ENCODE data around the gene KCND3. TPM values are rescaled to one million over a fixed set of nuclear protein-coding genes. Genes with fewer than 3 reads are reported as not detected.

The KCND3 gene
- polyA plus RNA-seq, 1 donor (not counting 4 experiments of a cell fraction or from before 2014, with no cell fraction given), result 0.21 TPM

GRCh38 chr1:111863401-111863800, 126.1 kb downstream of the KCND3 start:
- H3K9me1 ChIP-seq (ENCODE audit: control insufficient read depth, extremely low read depth, insufficient read depth, low read length), result no peaks in the 10 kb centered on the region
- no peak overlapping the region for H3K27ac ChIP-seq (ENCODE audit: control insufficient read depth, insufficient read depth, low read length)
- H3K79me2 ChIP-seq (ENCODE audit: control insufficient read depth, insufficient read depth, low read length), result no peaks in the 10 kb centered on the region
- no peak for FAIRE-seq
- TF ChIP-seq CTCF (optimal IDR thresholded peaks at IDR 0.05 in 1 of 3, IDR thresholded peaks at IDR 0.05 in 1 of 3, conservative IDR thresholded peaks at IDR 0.05 in 1 of 3; ENCODE audit: extremely low read depth in 1 of 3, insufficient read depth in 2 of 3, low read length in 3 of 3), result no peak
- no peak for TF ChIP-seq EZH2 (IDR thresholded peaks at IDR 0.05; ENCODE audit: low read length)
- H2AFZ ChIP-seq (ENCODE audit: control insufficient read depth, low read length), result no peak overlapping the region
- no peaks in the 10 kb centered on the region for H3K36me3 ChIP-seq (ENCODE audit: control insufficient read depth in 2 of 2, extremely low read depth in 1 of 2, insufficient read depth in 2 of 2, low read length in 2 of 2)
- H4K20me1 ChIP-seq (ENCODE audit: control insufficient read depth, extremely low read depth, insufficient read depth, low read length), result no peaks in the 10 kb centered on the region
- H3K27me3 ChIP-seq (ENCODE audit: control insufficient read depth, extremely low read depth, insufficient read depth, low read length), result no peaks in the 10 kb centered on the region
- no peaks in the 10 kb centered on the region for H3K9me3 ChIP-seq (ENCODE audit: control insufficient read depth, low read depth, low read length)
- dilution Hi-C loops (cut with MboI; ENCODE audit: extremely low pct_ligation_motif_present, low sequenced_read_pairs), result no loop called here
- H3K4me2 ChIP-seq (ENCODE audit: control insufficient read depth, extremely low read depth, insufficient read depth, low read depth, low read length), result no peak overlapping the region
- no peaks in the 10 kb centered on the region for H3K4me1 ChIP-seq (ENCODE audit: control insufficient read depth, extremely low read depth, insufficient read depth, low read length)
- no peak overlapping the region for H3K9ac ChIP-seq (ENCODE audit: control insufficient read depth, extremely low read depth, insufficient read depth, low read length)
- DNase-seq (ENCODE audit: low read depth, low spot score), result no peak
- H3K4me3 ChIP-seq (ENCODE audit: control insufficient read depth in 2 of 3, extremely low read depth in 1 of 3, insufficient read depth in 2 of 3, low read depth in 1 of 3, low read length in 3 of 3), result no peak overlapping the region

GRCh38 chr1:111862599-111862998, 126.9 kb downstream of the KCND3 start:
- no peak for TF ChIP-seq EZH2 (IDR thresholded peaks at IDR 0.05; ENCODE audit: low read length)
- TF ChIP-seq CTCF (optimal IDR thresholded peaks at IDR 0.05 in 1 of 3, IDR thresholded peaks at IDR 0.05 in 1 of 3, conservative IDR thresholded peaks at IDR 0.05 in 1 of 3; ENCODE audit: extremely low read depth in 1 of 3, insufficient read depth in 2 of 3, low read length in 3 of 3), result no peak

More at GRCh38 chr1:111862599-111862998, 126.9 kb downstream of the KCND3 start:
- Histone ChIP-seq H2AFZ (ENCODE audit: control insufficient read depth, low read length) (no peak overlapping the region), H3K4me2 (ENCODE audit: control insufficient read depth, extremely low read depth, insufficient read depth, low read depth, low read length) (no peak overlapping the region), H3K27me3 (ENCODE audit: control insufficient read depth, extremely low read depth, insufficient read depth, low read length) (no peaks in the 10 kb centered on the region), H3K9me3 (ENCODE audit: control insufficient read depth, low read depth, low read length) (no peaks in the 10 kb centered on the region), H3K9ac (ENCODE audit: control insufficient read depth, extremely low read depth, insufficient read depth, low read length) (no peak overlapping the region), H3K27ac (ENCODE audit: control insufficient read depth, insufficient read depth, low read length) (no peak overlapping the region), H3K79me2 (ENCODE audit: control insufficient read depth, insufficient read depth, low read length) (no peaks in the 10 kb centered on the region), H4K20me1 (ENCODE audit: control insufficient read depth, extremely low read depth, insufficient read depth, low read length) (no peaks in the 10 kb centered on the region), H3K4me1 (ENCODE audit: control insufficient read depth, extremely low read depth, insufficient read depth, low read length) (no peaks in the 10 kb centered on the region), H3K4me3 (ENCODE audit: control insufficient read depth in 2 of 3, extremely low read depth in 1 of 3, insufficient read depth in 2 of 3, low read depth in 1 of 3, low read length in 3 of 3) (no peak overlapping the region), H3K9me1 (ENCODE audit: control insufficient read depth, extremely low read depth, insufficient read depth, low read length) (no peaks in the 10 kb centered on the region), H3K36me3 (ENCODE audit: control insufficient read depth in 2 of 2, extremely low read depth in 1 of 2, insufficient read depth in 2 of 2, low read length in 2 of 2) (no peaks in the 10 kb centered on the region)
- FAIRE-seq (no peak), DNase-seq (ENCODE audit: low read depth, low spot score) (no peak)
- dilution Hi-C loops (cut with MboI; ENCODE audit: extremely low pct_ligation_motif_present, low sequenced_read_pairs), result no loop called here

Measured in keratinocyte (primary cell).